RWPE2 (cell line): ENCODE data around the gene SMAD6.

Source experiments
- ATAC-seq: fragments of 200-7000 bp; cut with Tn5 transposase; 3 replicates; pipeline ENCODE4 v1.9.1; 2021; ENCODE audit warnings: low read depth
- DNase-seq: peaks from one replicate; pipeline ENCODE4 v3.0.0-alpha.2; 2020; ENCODE audit warnings: low spot score
- H3K27ac ChIP-seq: fragments of 450-650 bp; 2 replicates; pipeline ENCODE4 v1.5.1; 2017; ENCODE audit warnings: mild to moderate bottlenecking; ENCODE audit not compliant: poor library complexity, severe bottlenecking
- H3K27me3 ChIP-seq: fragments of 250-450 bp; sonication (Bioruptor Pico); 2 replicates; pipeline ENCODE4 v1.5.1; 2021; ENCODE audit warnings: mild to moderate bottlenecking, moderate library complexity; ENCODE audit not compliant: insufficient read depth, poor library complexity, severe bottlenecking
- H3K36me3 ChIP-seq: fragments of 250-450 bp; sonication (Bioruptor Pico); 2 replicates; pipeline ENCODE4 v1.5.1; 2020; ENCODE audit warnings: low read depth, mild to moderate bottlenecking, moderate library complexity
- H3K4me1 ChIP-seq: fragments of 250-450 bp; sonication (Bioruptor Pico); 2 replicates; pipeline ENCODE4 v1.5.1; 2021; ENCODE audit warnings: mild to moderate bottlenecking, moderate library complexity; ENCODE audit not compliant: insufficient read depth, poor library complexity, severe bottlenecking
- H3K4me3 ChIP-seq: fragments of 250-450 bp; sonication (Bioruptor Pico); 2 replicates; pipeline ENCODE4 v1.5.1; 2021; ENCODE audit warnings: mild to moderate bottlenecking, moderate library complexity; ENCODE audit not compliant: severe bottlenecking
- H3K9me3 ChIP-seq: fragments of 250-450 bp; sonication (Bioruptor Pico); 2 replicates; pipeline ENCODE4 v1.5.1; 2021; ENCODE audit warnings: mild to moderate bottlenecking, moderate library complexity; ENCODE audit not compliant: severe bottlenecking
- CTCF ChIP-seq: fragments of 450-650 bp; IDR thresholded peaks from one replicate; pipeline ENCODE4 v1.5.1; 2017; ENCODE audit warnings: mild to moderate bottlenecking, moderate library complexity; ENCODE audit not compliant: poor library complexity, severe bottlenecking

SMAD6 gene

GRCh38 chr15:66680502-66680901, 21.5 kb upstream of the SMAD6 start:
- TF ChIP-seq CTCF, result no peak
- no peaks in the 10 kb centered on the region for H3K27me3 ChIP-seq
- no peak overlapping the region for H3K4me3 ChIP-seq
- DNase-seq (no peak), ATAC-seq (no peak; the same call in 2 of the 3 replicates)
- H3K36me3 ChIP-seq, result no peaks in the 10 kb centered on the region
- no peak overlapping the region for H3K27ac ChIP-seq
- no peaks in the 10 kb centered on the region for H3K4me1 ChIP-seq
- peaks cover 5% of the 10 kb centered on the region for H3K9me3 ChIP-seq

GRCh38 chr15:66681395-66681794, 20.6 kb upstream of the SMAD6 start:
- no peak for ATAC-seq
- DNase-seq, result no peak
- Histone ChIP-seq H3K27ac (no peak overlapping the region), H3K4me1 (no peaks in the 10 kb centered on the region), H3K27me3 (no peaks in the 10 kb centered on the region), H3K4me3 (no peak overlapping the region), H3K9me3 (peaks cover 5% of the 10 kb centered on the region), H3K36me3 (no peaks in the 10 kb centered on the region)
- TF ChIP-seq CTCF, result no peak

- H3K27ac ChIP-seq, result no peak overlapping the region
- no peaks in the 10 kb centered on the region for H3K4me1 ChIP-seq
- H3K36me3 ChIP-seq, result no peaks in the 10 kb centered on the region
- no peak overlapping the region for H3K4me3 ChIP-seq
- H3K9me3 ChIP-seq, result peaks cover 5% of the 10 kb centered on the region
- no peak for ATAC-seq
- no peaks in the 10 kb centered on the region for H3K27me3 ChIP-seq
- TF ChIP-seq CTCF, result no peak
- no peak for DNase-seq
Measured at GRCh38 chr15:66682246-66682645, 19.8 kb upstream of the SMAD6 start.

GRCh38 chr15:66682865-66683264, 19.2 kb upstream of the SMAD6 start:
- Histone ChIP-seq H3K9me3 (peaks cover 5% of the 10 kb centered on the region), H3K27ac (no peak overlapping the region), H3K4me1 (no peaks in the 10 kb centered on the region), H3K36me3 (no peaks in the 10 kb centered on the region), H3K27me3 (no peaks in the 10 kb centered on the region), H3K4me3 (no peak overlapping the region)
- DNase-seq (no peak), ATAC-seq (no peak)
- TF ChIP-seq CTCF, result no peak

GRCh38 chr15:66684136-66684681, 17.8 kb upstream of the SMAD6 start:
- H3K27ac ChIP-seq, result no peak overlapping the region
- H3K4me1 ChIP-seq, result no peaks in the 10 kb centered on the region
- DNase-seq (no peak), ATAC-seq (peak; percentile 49; the same call in 2 of the 3 replicates)
- peaks cover 5% of the 10 kb centered on the region for H3K9me3 ChIP-seq
- no peak overlapping the region for H3K4me3 ChIP-seq
- H3K36me3 ChIP-seq, result no peaks in the 10 kb centered on the region
- no peaks in the 10 kb centered on the region for H3K27me3 ChIP-seq
- TF ChIP-seq CTCF, result no peak
